ENCODE results near the gene CKAP4. TPM values are rescaled to one million over a fixed set of nuclear protein-coding genes. Genes with fewer than 3 reads are reported as not detected.
A peak's percentile ranks its signal among the peaks of the same experiment; 100 is the strongest.

The CKAP4 gene
- total and polyA plus RNA-seq, 2 of the 13 experiments (the other 11 are each of a cell fraction or from before 2014, with no cell fraction given) = 39.2 to 70.2 TPM

- TF ChIP-seq ZNF605 (CRISPR knock-in tag; IDR thresholded peaks at IDR 0.05) = no peak
- TF ChIP-seq ZNF431 (CRISPR knock-in tag; IDR thresholded peaks at IDR 0.05; ENCODE audit: borderline replicate concordance, low read depth) = no peak
- no peak for TF ChIP-seq MLLT10 (CRISPR knock-in tag; IDR thresholded peaks at IDR 0.05)
- no peak for TF ChIP-seq ZNF446 (CRISPR knock-in tag; IDR thresholded peaks at IDR 0.05)
- no peak for TF ChIP-seq REST (IDR thresholded peaks at IDR 0.05; ENCODE audit: borderline replicate concordance in 1 of 2, low read depth in 1 of 2, low read length in 2 of 2)
- TF ChIP-seq KIAA2018 (CRISPR knock-in tag; IDR thresholded peaks at IDR 0.05; ENCODE audit: borderline replicate concordance) = no peak
- TF ChIP-seq, protein P1, sequence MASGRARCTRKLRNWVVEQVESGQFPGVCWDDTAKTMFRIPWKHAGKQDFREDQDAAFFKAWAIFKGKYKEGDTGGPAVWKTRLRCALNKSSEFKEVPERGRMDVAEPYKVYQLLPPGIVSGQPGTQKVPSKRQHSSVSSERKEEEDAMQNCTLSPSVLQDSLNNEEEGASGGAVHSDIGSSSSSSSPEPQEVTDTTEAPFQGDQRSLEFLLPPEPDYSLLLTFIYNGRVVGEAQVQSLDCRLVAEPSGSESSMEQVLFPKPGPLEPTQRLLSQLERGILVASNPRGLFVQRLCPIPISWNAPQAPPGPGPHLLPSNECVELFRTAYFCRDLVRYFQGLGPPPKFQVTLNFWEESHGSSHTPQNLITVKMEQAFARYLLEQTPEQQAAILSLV (CRISPR knock-in tag; IDR thresholded peaks at IDR 0.05; ENCODE audit: borderline replicate concordance) = peak; percentile 46; the same call in 1 of the 2 replicates
- no peak for TF ChIP-seq FOXA3 (CRISPR knock-in tag; IDR thresholded peaks at IDR 0.05)
- TF ChIP-seq, protein P2, sequence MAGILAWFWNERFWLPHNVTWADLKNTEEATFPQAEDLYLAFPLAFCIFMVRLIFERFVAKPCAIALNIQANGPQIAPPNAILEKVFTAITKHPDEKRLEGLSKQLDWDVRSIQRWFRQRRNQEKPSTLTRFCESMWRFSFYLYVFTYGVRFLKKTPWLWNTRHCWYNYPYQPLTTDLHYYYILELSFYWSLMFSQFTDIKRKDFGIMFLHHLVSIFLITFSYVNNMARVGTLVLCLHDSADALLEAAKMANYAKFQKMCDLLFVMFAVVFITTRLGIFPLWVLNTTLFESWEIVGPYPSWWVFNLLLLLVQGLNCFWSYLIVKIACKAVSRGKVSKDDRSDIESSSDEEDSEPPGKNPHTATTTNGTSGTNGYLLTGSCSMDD (CRISPR knock-in tag; IDR thresholded peaks at IDR 0.05) = no peak
- TF ChIP-seq ZNF672 (CRISPR knock-in tag; IDR thresholded peaks at IDR 0.05) = no peak
- no peak for TF ChIP-seq ZNF562 (CRISPR knock-in tag; IDR thresholded peaks at IDR 0.05; ENCODE audit: borderline replicate concordance)
- TF ChIP-seq, protein P3, sequence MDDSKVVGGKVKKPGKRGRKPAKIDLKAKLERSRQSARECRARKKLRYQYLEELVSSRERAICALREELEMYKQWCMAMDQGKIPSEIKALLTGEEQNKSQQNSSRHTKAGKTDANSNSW (CRISPR knock-in tag; IDR thresholded peaks at IDR 0.05; ENCODE audit: borderline replicate concordance) = no peak; the same call in 1 of the 2 replicates
- TF ChIP-seq TARDBP (CRISPR knock-in tag; IDR thresholded peaks at IDR 0.05) = no peak
- no peak for TF ChIP-seq PHF8 (CRISPR knock-in tag; IDR thresholded peaks at IDR 0.05)
- TF ChIP-seq KLF16 (CRISPR knock-in tag; IDR thresholded peaks at IDR 0.05) = no peak
- TF ChIP-seq HDAC1 (CRISPR knock-in tag; IDR thresholded peaks at IDR 0.05) = no peak
Observed at GRCh38 chr12:106248312-106248845, 559 bp upstream of the CKAP4 start (continued).

All from HepG2 (cell line).